ENCODE measurements around the gene SLC16A7. TPM values are rescaled to one million over a fixed set of nuclear protein-coding genes. Genes with fewer than 3 reads are reported as not detected.

Gene SLC16A7
- total RNA-seq, 1 donor, result 53.2 TPM

DNA sequence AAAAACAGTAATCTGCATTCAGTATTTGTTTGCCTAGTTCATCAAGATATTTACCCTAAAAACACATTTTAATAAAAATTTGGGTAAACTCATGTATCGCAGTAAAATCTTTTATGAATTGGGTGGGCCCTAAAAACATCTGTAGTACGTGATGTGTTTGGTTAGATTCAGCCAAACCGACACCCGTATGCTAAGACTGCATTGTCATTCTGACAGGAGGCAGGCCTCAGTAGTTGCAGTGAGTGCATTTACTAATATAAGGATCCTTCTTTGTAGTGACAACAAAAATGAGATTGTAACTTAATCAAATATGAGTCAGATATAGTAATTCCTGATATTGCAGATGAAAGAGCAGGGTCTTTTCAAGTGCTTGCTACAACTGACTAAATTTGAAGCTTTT lies 191.8 kb downstream of the SLC16A7 start:
- no peak for DNase-seq (ENCODE audit: insufficient read length, low spot score, missing footprints)
- no peak overlapping the region for H2AFZ ChIP-seq (ENCODE audit: low read length)

GRCh38 chr12:59792647-59793046 lies 196.8 kb downstream of the SLC16A7 start:
- no peak for DNase-seq (ENCODE audit: insufficient read length, low spot score, missing footprints)
- Histone ChIP-seq H3K4me2 (ENCODE audit: insufficient read depth, low read length) (no peak overlapping the region), H3K36me3 (ENCODE audit: insufficient read depth, low read length) (no peaks in the 10 kb centered on the region), H2AFZ (ENCODE audit: low read length) (no peak overlapping the region), H3K4me3 (ENCODE audit: insufficient read depth, low read length) (no peak overlapping the region), H3K79me2 (ENCODE audit: insufficient read depth, low read length) (no peaks in the 10 kb centered on the region), H3K4me1 (ENCODE audit: insufficient read depth, low read length) (no peaks in the 10 kb centered on the region), H3K27me3 (ENCODE audit: insufficient read depth, low read length) (no peaks in the 10 kb centered on the region), H3K27ac (ENCODE audit: low read depth, low read length) (no peak overlapping the region), H4K20me1 (ENCODE audit: insufficient read depth, low read length) (no peaks in the 10 kb centered on the region), H3K9me3 (ENCODE audit: low read depth, low read length) (peaks cover 6% of the 10 kb centered on the region)
- TF ChIP-seq, protein P1, sequence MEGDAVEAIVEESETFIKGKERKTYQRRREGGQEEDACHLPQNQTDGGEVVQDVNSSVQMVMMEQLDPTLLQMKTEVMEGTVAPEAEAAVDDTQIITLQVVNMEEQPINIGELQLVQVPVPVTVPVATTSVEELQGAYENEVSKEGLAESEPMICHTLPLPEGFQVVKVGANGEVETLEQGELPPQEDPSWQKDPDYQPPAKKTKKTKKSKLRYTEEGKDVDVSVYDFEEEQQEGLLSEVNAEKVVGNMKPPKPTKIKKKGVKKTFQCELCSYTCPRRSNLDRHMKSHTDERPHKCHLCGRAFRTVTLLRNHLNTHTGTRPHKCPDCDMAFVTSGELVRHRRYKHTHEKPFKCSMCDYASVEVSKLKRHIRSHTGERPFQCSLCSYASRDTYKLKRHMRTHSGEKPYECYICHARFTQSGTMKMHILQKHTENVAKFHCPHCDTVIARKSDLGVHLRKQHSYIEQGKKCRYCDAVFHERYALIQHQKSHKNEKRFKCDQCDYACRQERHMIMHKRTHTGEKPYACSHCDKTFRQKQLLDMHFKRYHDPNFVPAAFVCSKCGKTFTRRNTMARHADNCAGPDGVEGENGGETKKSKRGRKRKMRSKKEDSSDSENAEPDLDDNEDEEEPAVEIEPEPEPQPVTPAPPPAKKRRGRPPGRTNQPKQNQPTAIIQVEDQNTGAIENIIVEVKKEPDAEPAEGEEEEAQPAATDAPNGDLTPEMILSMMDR (IDR thresholded peaks at IDR 0.05; ENCODE audit: extremely low read depth, low read depth, low read length), result no peak

More for the DNA sequence above, 191.8 kb downstream of the SLC16A7 start:
- H3K36me3 ChIP-seq (ENCODE audit: insufficient read depth, low read length), result no peaks in the 10 kb centered on the region
- peaks cover 1% of the 10 kb centered on the region for H3K9me3 ChIP-seq (ENCODE audit: low read depth, low read length)
- no peaks in the 10 kb centered on the region for H4K20me1 ChIP-seq (ENCODE audit: insufficient read depth, low read length)
- H3K4me2 ChIP-seq (ENCODE audit: insufficient read depth, low read length), result no peak overlapping the region
- no peaks in the 10 kb centered on the region for H3K27me3 ChIP-seq (ENCODE audit: insufficient read depth, low read length)
- H3K4me1 ChIP-seq (ENCODE audit: insufficient read depth, low read length), result no peaks in the 10 kb centered on the region
- TF ChIP-seq, protein P1 (IDR thresholded peaks at IDR 0.05; ENCODE audit: extremely low read depth, low read depth, low read length), result no peak
- H3K27ac ChIP-seq (ENCODE audit: low read depth, low read length), result no peak overlapping the region
- H3K4me3 ChIP-seq (ENCODE audit: insufficient read depth, low read length), result no peak overlapping the region
- H3K79me2 ChIP-seq (ENCODE audit: insufficient read depth, low read length), result no peaks in the 10 kb centered on the region

GRCh38 chr12:59803735-59804134 lies 207.9 kb downstream of the SLC16A7 start:
- H3K4me2 ChIP-seq (ENCODE audit: insufficient read depth, low read length), result peak overlapping the region; percentile 79
- H3K4me3 ChIP-seq (ENCODE audit: insufficient read depth, low read length), result peak overlapping the region; percentile 63
- H3K79me2 ChIP-seq (ENCODE audit: insufficient read depth, low read length), result no peaks in the 10 kb centered on the region
- DNase-seq (ENCODE audit: insufficient read length, low spot score, missing footprints), result no peak
- H2AFZ ChIP-seq (ENCODE audit: low read length), result peak overlapping the region; percentile 90
- no peaks in the 10 kb centered on the region for H3K27me3 ChIP-seq (ENCODE audit: insufficient read depth, low read length)
- TF ChIP-seq, protein P1 (IDR thresholded peaks at IDR 0.05; ENCODE audit: extremely low read depth, low read depth, low read length), result no peak
- H3K9me3 ChIP-seq (ENCODE audit: low read depth, low read length), result no peaks in the 10 kb centered on the region
- no peaks in the 10 kb centered on the region for H4K20me1 ChIP-seq (ENCODE audit: insufficient read depth, low read length)
- no peaks in the 10 kb centered on the region for H3K36me3 ChIP-seq (ENCODE audit: insufficient read depth, low read length)
- no peaks in the 10 kb centered on the region for H3K4me1 ChIP-seq (ENCODE audit: insufficient read depth, low read length)
- no peak overlapping the region for H3K27ac ChIP-seq (ENCODE audit: low read depth, low read length)

GRCh38 chr12:59808317-59808910 lies 212.6 kb downstream of the SLC16A7 start:
- Histone ChIP-seq H2AFZ (ENCODE audit: low read length) (no peak overlapping the region), H3K27me3 (ENCODE audit: insufficient read depth, low read length) (no peaks in the 10 kb centered on the region), H3K4me3 (ENCODE audit: insufficient read depth, low read length) (no peak overlapping the region), H3K4me1 (ENCODE audit: insufficient read depth, low read length) (no peaks in the 10 kb centered on the region), H3K79me2 (ENCODE audit: insufficient read depth, low read length) (no peaks in the 10 kb centered on the region), H3K4me2 (ENCODE audit: insufficient read depth, low read length) (no peak overlapping the region), H3K9me3 (ENCODE audit: low read depth, low read length) (no peaks in the 10 kb centered on the region), H4K20me1 (ENCODE audit: insufficient read depth, low read length) (no peaks in the 10 kb centered on the region), H3K36me3 (ENCODE audit: insufficient read depth, low read length) (no peaks in the 10 kb centered on the region), H3K27ac (ENCODE audit: low read depth, low read length) (no peak overlapping the region)
- DNase-seq (ENCODE audit: insufficient read length, low spot score, missing footprints), result peak; percentile 75
- TF ChIP-seq, protein P1 (IDR thresholded peaks at IDR 0.05; ENCODE audit: extremely low read depth, low read depth, low read length), result peak; percentile 72
